H9 (cell line): ENCODE data around the gene MAGI1. TPM values are rescaled to one million over a fixed set of nuclear protein-coding genes. Genes with fewer than 3 reads are reported as not detected.

ENCODE experiments used
- DNase-seq: peaks from one replicate; pipeline ENCODE4 v3.0.0-alpha.2; 2017
- H2AFZ ChIP-seq: one replicate; pipeline ENCODE4 v1.6.1; 2013; ENCODE audit warnings: mild to moderate bottlenecking, low read length, control low read depth, moderate library complexity
- H2AK5ac ChIP-seq: 2 replicates; pipeline ENCODE4 v1.6.1; 2013; ENCODE audit warnings: low read length, control low read depth, mixed read lengths; ENCODE audit not compliant: insufficient read length
- H2BK120ac ChIP-seq: one replicate; pipeline ENCODE4 v1.6.1; 2013; ENCODE audit warnings: low read depth, mild to moderate bottlenecking, low read length, control low read depth, inconsistent platforms; ENCODE audit not compliant: poor library complexity, severe bottlenecking
- H2BK12ac ChIP-seq: 2 replicates; pipeline ENCODE4 v1.6.1; 2013; ENCODE audit warnings: low read length, control low read depth, mixed read lengths, low read depth; ENCODE audit not compliant: insufficient read length
- H2BK15ac ChIP-seq: 2 replicates; pipeline ENCODE4 v1.6.1; 2013; ENCODE audit warnings: low read depth, low read length, control low read depth
- H2BK20ac ChIP-seq: one replicate; pipeline ENCODE4 v1.6.1; 2013; ENCODE audit warnings: low read depth, mild to moderate bottlenecking, low read length, control low read depth, inconsistent platforms; ENCODE audit not compliant: poor library complexity, severe bottlenecking
- H2BK5ac ChIP-seq: 2 replicates; pipeline ENCODE4 v1.6.1; 2013; ENCODE audit warnings: low read length, control low read depth, mixed read lengths; ENCODE audit not compliant: insufficient read length
- H3K14ac ChIP-seq: 2 replicates; pipeline ENCODE4 v1.6.1; 2013; ENCODE audit warnings: low read length, control low read depth; ENCODE audit not compliant: insufficient read depth
- H3K18ac ChIP-seq: 2 replicates; pipeline ENCODE4 v1.6.1; 2013; ENCODE audit warnings: low read depth, mild to moderate bottlenecking, mixed read lengths, low read length, control low read depth; ENCODE audit not compliant: insufficient read length
- H3K23ac ChIP-seq: 2 replicates; pipeline ENCODE4 v1.6.1; 2013; ENCODE audit warnings: low read length, control low read depth, mixed read lengths, low read depth; ENCODE audit not compliant: insufficient read length
- H3K23me2 ChIP-seq: 2 replicates; pipeline ENCODE4 v1.6.1; 2013; ENCODE audit warnings: low read depth, mild to moderate bottlenecking, mixed read lengths, low read length, control low read depth; ENCODE audit not compliant: insufficient read length, poor library complexity, severe bottlenecking
- H3K27ac ChIP-seq: 2 replicates; pipeline ENCODE4 v1.5.1; 2013; ENCODE audit warnings: low read length, control low read depth, mixed read lengths, low read depth; ENCODE audit not compliant: insufficient read length
- H3K27me3 ChIP-seq: 2 replicates; pipeline ENCODE4 v1.6.1; 2013; ENCODE audit warnings: low read length, control low read depth, inconsistent platforms; ENCODE audit not compliant: insufficient read depth
- H3K4ac ChIP-seq: 2 replicates; pipeline ENCODE4 v1.6.1; 2013; ENCODE audit warnings: low read depth, mild to moderate bottlenecking, control low read depth, inconsistent platforms, low read length, moderate library complexity
- H3K4me1 ChIP-seq: 2 replicates; pipeline ENCODE4 v1.6.1; 2013; ENCODE audit warnings: low read length, control low read depth, inconsistent platforms; ENCODE audit not compliant: insufficient read depth
- H3K4me2 ChIP-seq: 2 replicates; pipeline ENCODE4 v1.6.1; 2013; ENCODE audit warnings: low read length, control low read depth, mixed read lengths; ENCODE audit not compliant: insufficient read length, insufficient read depth
- H3K56ac ChIP-seq: 2 replicates; pipeline ENCODE4 v1.6.1; 2013; ENCODE audit warnings: low read depth, mild to moderate bottlenecking, mixed read lengths, low read length, control low read depth; ENCODE audit not compliant: insufficient read length
- H3K79me1 ChIP-seq: 2 replicates; pipeline ENCODE4 v1.6.1; 2013; ENCODE audit warnings: low read depth, mild to moderate bottlenecking, moderate library complexity, low read length, control low read depth, inconsistent platforms; ENCODE audit not compliant: insufficient read depth, poor library complexity, severe bottlenecking
- H3K79me2 ChIP-seq: 2 replicates; pipeline ENCODE4 v1.6.1; 2013; ENCODE audit warnings: low read length, control low read depth, inconsistent platforms; ENCODE audit not compliant: insufficient read depth
- H3K9ac ChIP-seq: 2 replicates; pipeline ENCODE4 v1.6.1; 2013; ENCODE audit warnings: low read length, control low read depth, mixed read lengths; ENCODE audit not compliant: insufficient read length; ENCODE audit errors: extremely low read depth
- H3K9me3 ChIP-seq: one replicate; pipeline ENCODE4 v1.6.1; 2013; ENCODE audit warnings: low read depth, low read length, inconsistent platforms; ENCODE audit not compliant: control insufficient read depth
- H3T11ph ChIP-seq: one replicate; pipeline ENCODE4 v1.6.1; 2013; ENCODE audit warnings: mild to moderate bottlenecking, low read length, control low read depth, inconsistent platforms
- H4K20me1 ChIP-seq: one replicate; pipeline ENCODE4 v1.6.1; 2013; ENCODE audit not compliant: control insufficient read depth, insufficient read length, insufficient read depth
- H4K5ac ChIP-seq: 2 replicates; pipeline ENCODE4 v1.6.1; 2013; ENCODE audit warnings: low read depth, mild to moderate bottlenecking, mixed read lengths, low read length, control low read depth; ENCODE audit not compliant: insufficient read length
- H4K8ac ChIP-seq: replicated peaks from 2 replicates; pipeline ENCODE4 v1.6.1; 2013; ENCODE audit warnings: low read length, control low read depth, mixed read lengths, low read depth; ENCODE audit not compliant: insufficient read length
- H4K91ac ChIP-seq: 2 replicates; pipeline ENCODE4 v1.6.1; 2013; ENCODE audit warnings: low read depth, mild to moderate bottlenecking, moderate library complexity, mixed read lengths, low read length, control low read depth; ENCODE audit not compliant: insufficient read length
- H3K27ac Mint-ChIP-seq, 3 experiments: 2 replicates in 2 of 3; 3 replicates in 1 of 3; pipeline ENCODE4 v1.8.0; 2020 to 2021; ENCODE audit warnings: mixed read lengths in 3 of 3, mild to moderate bottlenecking in 1 of 3, moderate library complexity in 1 of 3
- H3K27me3 Mint-ChIP-seq: 2 replicates; pipeline ENCODE4 v1.8.0; 2021; ENCODE audit warnings: low read depth, mild to moderate bottlenecking, moderate library complexity, mixed read lengths
- H3K36me3 Mint-ChIP-seq, 3 experiments: 2 replicates in 2 of 3; 3 replicates in 1 of 3; pipeline ENCODE4 v1.8.0; 2020 to 2021; ENCODE audit warnings: low read depth in 3 of 3, mixed read lengths in 3 of 3; ENCODE audit not compliant: insufficient read depth in 1 of 3
- H3K4me1 Mint-ChIP-seq, 2 experiments: 2 replicates each; pipeline ENCODE4 v1.8.0; 2020; ENCODE audit warnings: mixed read lengths in 2 of 2
- H3K4me3 Mint-ChIP-seq, 2 experiments: 2 replicates in 1 of 2; 3 replicates in 1 of 2; pipeline ENCODE4 v1.8.0; 2020 to 2021; ENCODE audit warnings: mild to moderate bottlenecking in 2 of 2, mixed read lengths in 2 of 2, moderate library complexity in 1 of 2
- H3K9me3 Mint-ChIP-seq, 2 experiments: 2 replicates in 1 of 2; 3 replicates in 1 of 2; pipeline ENCODE4 v1.8.0; 2020; ENCODE audit warnings: mild to moderate bottlenecking in 2 of 2, mixed read lengths in 2 of 2, moderate library complexity in 1 of 2
- CTCF ChIP-seq: fragments of 200-600 bp; sonication (generic); conservative IDR thresholded peaks from 3 replicates; pipeline ENCODE4 v1.8.0; 2021; ENCODE audit warnings: antibody characterized with exemption, mild to moderate bottlenecking
- WGBS: extraction: QIAGEN DNeasy Blood & Tissue Kit; methylation state at CpG from one replicate; pipeline ENCODE4 v1.1.7; 2013; ENCODE audit warnings: missing lambda C conversion rate, low lambda C conversion rate, mixed read lengths; ENCODE audit not compliant: insufficient read length; ENCODE audit errors: extremely low coverage; 5-methylcytosine and 5-hydroxymethylcytosine counted together
- total RNA-seq: library from RNA; stranded (reverse); gene quantifications from 2 replicates; pipeline ENCODE4 v1.2.1, GENCODE V29; 2021

The MAGI1 gene
- total RNA-seq, 1 experiment from 2014 or later = 65.7 TPM

GRCh38 chr3:65492249-65492648 lies 546.5 kb downstream of the MAGI1 start:
- H3K9me3 Mint-ChIP-seq = no peaks in the 10 kb centered on the region
- H3K4me3 Mint-ChIP-seq = no peak overlapping the region
- Histone ChIP-seq H3K79me2 (no peaks in the 10 kb centered on the region), H3K56ac (no peak overlapping the region), H2BK12ac (no peak overlapping the region), H4K91ac (no peak overlapping the region), H2BK120ac (no peak overlapping the region), H3K27me3 (no peaks in the 10 kb centered on the region), H3K23ac (no peak overlapping the region), H3K9me3 (no peaks in the 10 kb centered on the region), H3K23me2 (no peaks in the 10 kb centered on the region), H2BK15ac (no peak overlapping the region), H4K20me1 (no peaks in the 10 kb centered on the region), H2BK5ac (no peak overlapping the region), H3K27ac (no peak overlapping the region), H2BK20ac (no peak overlapping the region), H3K4ac (no peak overlapping the region), H2AK5ac (no peak overlapping the region), H3K79me1 (no peaks in the 10 kb centered on the region), H4K8ac (no peak overlapping the region), H3K14ac (no peak overlapping the region), H4K5ac (no peak overlapping the region), H2AFZ (no peak overlapping the region), H3K18ac (no peak overlapping the region), H3K9ac (no peak overlapping the region), H3T11ph (no peak overlapping the region), H3K4me1 (no peaks in the 10 kb centered on the region), H3K4me2 (no peak overlapping the region)
- DNase-seq = no peak
- H3K27ac Mint-ChIP-seq = no peak overlapping the region
- H3K36me3 Mint-ChIP-seq = peaks cover 2 to 11% (median 10%) of the 10 kb centered on the region in 3 experiments; a peak in 4 of 7 replicates
- no CpG with 5 or more reads among the region's 2 CpGs for WGBS
- peaks cover 11 to 13% of the 10 kb centered on the region in 2 experiments for H3K4me1 Mint-ChIP-seq
- H3K27me3 Mint-ChIP-seq = no peaks in the 10 kb centered on the region
- TF ChIP-seq CTCF = no peak
